SK-N-MC (cell line): Measurements from ENCODE around the gene DDX51.

Experiments used
- EZH2 ChIP-seq: fragments of 200-600 bp; sonication (generic); IDR thresholded peaks from one replicate; pipeline ENCODE4 v1.6.1; 2017; ENCODE audit warnings: antibody characterized with exemption
- POLR2AphosphoS5 ChIP-seq: IDR thresholded peaks from 2 replicates; pipeline ENCODE4 v1.6.1; 2012; ENCODE audit warnings: mild to moderate bottlenecking, low read depth, low read length, borderline replicate concordance

DNA sequence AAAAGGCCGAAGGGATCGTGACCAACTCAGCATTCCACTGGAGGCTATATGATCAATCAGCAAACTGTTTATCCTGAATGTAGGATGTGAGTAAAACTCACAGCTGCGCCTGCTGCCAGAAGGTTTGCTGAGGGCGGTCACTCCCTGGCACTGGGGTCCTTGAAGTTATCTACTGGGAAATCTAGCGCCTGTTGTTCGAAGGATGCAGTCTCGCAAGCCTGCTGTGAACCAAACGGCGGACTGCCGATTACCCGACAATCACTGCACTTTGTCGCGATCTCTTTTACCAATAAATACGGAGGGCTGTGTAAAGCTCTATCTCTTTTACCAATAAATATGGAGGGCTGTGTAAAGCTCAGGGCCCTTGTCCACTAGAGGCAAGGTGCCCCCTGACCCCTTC is 12.9 kb downstream of the DDX51 start:
- TF ChIP-seq EZH2: no peak
- TF ChIP-seq POLR2AphosphoS5: no peak
